OCI-LY7 (cell line): ENCODE data around the gene LRFN2. TPM values are rescaled to one million over a fixed set of nuclear protein-coding genes. Genes with fewer than 3 reads are reported as not detected.

Experiments
- BruUV-seq: library from RNA; stranded (reverse); fragments of 400-500 nt; replicated peaks from 2 replicates; lab custom pipeline; 2021; lab: Mats Ljungman, UMichigan
- CTCF ChIA-PET: fragments of 300-600 bp; sonication (Branson Sonifier 250); formaldehyde crosslinking; loops from one replicate; lab custom pipeline; 2022; ENCODE audit warnings: antibody characterized with exemption; ENCODE audit not compliant: unreplicated experiment; lab: Charles Lee
- POLR2A ChIA-PET: fragments of 300-600 bp; sonication (Branson Sonifier 250); formaldehyde crosslinking; loops from one replicate; lab custom pipeline; 2022; ENCODE audit warnings: antibody characterized with exemption; lab: Charles Lee
- DNase-seq: peaks from one replicate; pipeline ENCODE4 v3.0.0-alpha.2; 2015; ENCODE audit warnings: low spot score
- H2AFZ ChIP-seq: fragments of 200-600 bp; sonication (generic), shearing (Covaris generic); 2 replicates; pipeline ENCODE4 v1.6.1; 2014; ENCODE audit warnings: mild to moderate bottlenecking, antibody characterized with exemption, low read length, moderate library complexity
- H3K27ac ChIP-seq: fragments of 200-600 bp; sonication (generic); 2 replicates; pipeline ENCODE4 v1.5.1; 2014; ENCODE audit warnings: mixed run types, low read depth, mild to moderate bottlenecking, moderate library complexity, low read length, inconsistent platforms; ENCODE audit not compliant: poor library complexity, severe bottlenecking
- H3K36me3 ChIP-seq: fragments of 200-600 bp; sonication (generic); 2 replicates; pipeline ENCODE4 v1.6.1; 2014; ENCODE audit warnings: mild to moderate bottlenecking, antibody characterized with exemption, low read length, moderate library complexity, mixed read lengths; ENCODE audit not compliant: insufficient read depth
- H3K4me1 ChIP-seq: fragments of 200-600 bp; sonication (generic); 2 replicates; pipeline ENCODE4 v1.5.1; 2014; ENCODE audit warnings: mild to moderate bottlenecking, low read length; ENCODE audit not compliant: insufficient read depth, poor library complexity, severe bottlenecking
- H3K4me2 ChIP-seq: fragments of 200-600 bp; sonication (generic); 2 replicates; pipeline ENCODE4 v1.6.1; 2014; ENCODE audit warnings: mild to moderate bottlenecking, low read length
- H3K4me3 ChIP-seq: fragments of 200-600 bp; sonication (generic); 2 replicates; pipeline ENCODE4 v1.5.1; 2014; ENCODE audit warnings: mild to moderate bottlenecking, low read depth, low read length; ENCODE audit not compliant: poor library complexity, severe bottlenecking
- H3K79me2 ChIP-seq: fragments of 200-600 bp; sonication (generic); 2 replicates; pipeline ENCODE4 v1.6.1; 2016; ENCODE audit warnings: low read depth, mild to moderate bottlenecking, low read length, moderate library complexity, mixed read lengths; ENCODE audit not compliant: insufficient read depth
- H3K9me2 ChIP-seq: fragments of 200-600 bp; sonication (generic); 2 replicates; pipeline ENCODE4 v1.6.1; 2016; ENCODE audit warnings: mild to moderate bottlenecking, low read length, mixed read lengths; ENCODE audit not compliant: insufficient read depth
- H3K9me3 ChIP-seq: fragments of 200-600 bp; sonication (generic); 2 replicates; pipeline ENCODE4 v1.6.1; 2014; ENCODE audit warnings: mild to moderate bottlenecking, mixed run types, low read length, mixed read lengths
- H4K20me1 ChIP-seq: fragments of 200-600 bp; sonication (generic); 2 replicates; pipeline ENCODE4 v1.6.1; 2014; ENCODE audit warnings: mild to moderate bottlenecking, antibody characterized with exemption, low read length, moderate library complexity, mixed read lengths; ENCODE audit not compliant: insufficient read depth
- EZH2phosphoT487 ChIP-seq: fragments of 200-600 bp; sonication (generic); IDR thresholded peaks from 2 replicates; pipeline ENCODE4 v1.6.1; 2018; ENCODE audit warnings: low read depth, borderline replicate concordance, mild to moderate bottlenecking, mixed run types, antibody characterized with exemption, low read length, moderate library complexity, mixed read lengths
- intact Hi-C: fragments of 100-400 bp; cut with micrococcal nuclease; formaldehyde crosslinking; loops from one replicate; pipeline ENCODE4 v1.10.0; 2022; ENCODE audit not compliant: unreplicated experiment
- total RNA-seq, 2 experiments: library from RNA; depleted of rRNA in 1 of 2; stranded (reverse); fragments of >200 nt in 1 of 2; shearing (Covaris generic) in 1 of 2; gene quantifications; 2 replicates each; pipeline ENCODE4 v1.2.3, GENCODE V29; 2014 to 2022
- TF ChIP-seq, protein P1 (sequence below): fragments of 200-600 bp; sonication (generic); conservative IDR thresholded peaks from 2 replicates; pipeline ENCODE4 v1.5.1; 2014; ENCODE audit warnings: mild to moderate bottlenecking, antibody characterized with exemption, low read length, moderate library complexity, mixed read lengths

LRFN2 gene
- total RNA-seq, 2 experiments from 2014 or later = not detected

DNA sequence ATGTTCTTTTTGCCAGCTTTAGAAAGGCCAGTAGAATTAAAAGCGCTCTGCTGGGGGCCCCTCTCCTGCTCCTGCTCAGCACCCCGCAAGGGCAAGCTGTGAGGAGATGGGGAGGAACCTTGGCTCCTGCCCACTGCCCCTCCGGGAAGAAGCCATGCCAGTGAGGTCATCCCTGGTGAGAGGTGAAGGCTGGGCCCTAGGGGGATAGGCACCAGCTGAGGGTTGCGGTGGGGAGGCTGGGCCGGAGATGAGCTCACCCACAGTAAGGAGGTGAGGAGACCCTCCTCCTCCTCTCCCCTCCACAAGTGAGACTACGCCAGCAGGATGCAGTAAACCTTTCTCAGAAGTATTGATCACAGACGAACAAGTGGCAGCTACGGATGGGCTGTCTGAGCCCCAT lies 32.1 kb downstream of the LRFN2 start:
- CTCF ChIA-PET = no interaction called here
- intact Hi-C loops = loop anchor here (10.0 kb wide), 1 partner anchor 290 kb away; no protein-coding TSS in a partner anchor
- BruUV-seq = no TSS peak

DNA sequence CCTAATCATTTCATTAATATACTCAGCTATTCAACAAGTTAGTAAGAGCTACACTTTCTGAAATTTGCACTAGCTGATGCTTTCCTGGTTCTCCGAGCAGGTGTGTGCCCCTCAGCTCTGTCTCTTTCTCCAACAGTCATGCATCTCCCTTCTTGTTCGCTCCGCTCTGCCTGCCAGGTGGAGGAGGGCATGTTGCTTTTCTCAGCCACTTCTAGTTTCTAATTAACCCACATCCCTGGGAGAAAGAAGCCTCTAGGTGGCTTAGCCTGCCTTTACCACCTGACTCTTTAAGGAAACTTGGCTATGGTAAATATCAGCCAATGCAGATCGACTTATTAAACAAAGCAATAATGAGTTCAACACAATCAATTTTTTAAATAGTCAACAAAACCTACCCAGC lies 34.2 kb downstream of the LRFN2 start:
- ChIA-PET POLR2A (no interaction called here), CTCF (no interaction called here)
- H3K9me3 ChIP-seq = no peaks in the 10 kb centered on the region
- H3K9me2 ChIP-seq = no peaks in the 10 kb centered on the region
- H2AFZ ChIP-seq = no peak overlapping the region
- TF ChIP-seq, protein P1, sequence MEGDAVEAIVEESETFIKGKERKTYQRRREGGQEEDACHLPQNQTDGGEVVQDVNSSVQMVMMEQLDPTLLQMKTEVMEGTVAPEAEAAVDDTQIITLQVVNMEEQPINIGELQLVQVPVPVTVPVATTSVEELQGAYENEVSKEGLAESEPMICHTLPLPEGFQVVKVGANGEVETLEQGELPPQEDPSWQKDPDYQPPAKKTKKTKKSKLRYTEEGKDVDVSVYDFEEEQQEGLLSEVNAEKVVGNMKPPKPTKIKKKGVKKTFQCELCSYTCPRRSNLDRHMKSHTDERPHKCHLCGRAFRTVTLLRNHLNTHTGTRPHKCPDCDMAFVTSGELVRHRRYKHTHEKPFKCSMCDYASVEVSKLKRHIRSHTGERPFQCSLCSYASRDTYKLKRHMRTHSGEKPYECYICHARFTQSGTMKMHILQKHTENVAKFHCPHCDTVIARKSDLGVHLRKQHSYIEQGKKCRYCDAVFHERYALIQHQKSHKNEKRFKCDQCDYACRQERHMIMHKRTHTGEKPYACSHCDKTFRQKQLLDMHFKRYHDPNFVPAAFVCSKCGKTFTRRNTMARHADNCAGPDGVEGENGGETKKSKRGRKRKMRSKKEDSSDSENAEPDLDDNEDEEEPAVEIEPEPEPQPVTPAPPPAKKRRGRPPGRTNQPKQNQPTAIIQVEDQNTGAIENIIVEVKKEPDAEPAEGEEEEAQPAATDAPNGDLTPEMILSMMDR = no peak
- no peak for TF ChIP-seq EZH2phosphoT487
- BruUV-seq = no TSS peak
- H3K36me3 ChIP-seq = no peaks in the 10 kb centered on the region
- H3K79me2 ChIP-seq = no peaks in the 10 kb centered on the region
- no peaks in the 10 kb centered on the region for H3K4me1 ChIP-seq
- no peak for DNase-seq
- H3K4me3 ChIP-seq = no peak overlapping the region
- H3K27ac ChIP-seq = no peak overlapping the region
- no peaks in the 10 kb centered on the region for H4K20me1 ChIP-seq
- intact Hi-C loops = loop anchor here (10.0 kb wide), 1 partner anchor 292 kb away; no protein-coding TSS in a partner anchor
- H3K4me2 ChIP-seq = no peak overlapping the region

More for the DNA sequence above, 32.1 kb downstream of the LRFN2 start:
- POLR2A ChIA-PET = no interaction called here
- no peaks in the 10 kb centered on the region for H3K9me2 ChIP-seq
- no peaks in the 10 kb centered on the region for H3K4me1 ChIP-seq
- no peak for DNase-seq
- no peaks in the 10 kb centered on the region for H3K9me3 ChIP-seq
- no peak overlapping the region for H2AFZ ChIP-seq
- no peaks in the 10 kb centered on the region for H3K79me2 ChIP-seq
- no peaks in the 10 kb centered on the region for H3K36me3 ChIP-seq
- TF ChIP-seq EZH2phosphoT487 = no peak
- no peaks in the 10 kb centered on the region for H4K20me1 ChIP-seq
- H3K27ac ChIP-seq = no peak overlapping the region
- no peak overlapping the region for H3K4me2 ChIP-seq
- no peak overlapping the region for H3K4me3 ChIP-seq

DNA sequence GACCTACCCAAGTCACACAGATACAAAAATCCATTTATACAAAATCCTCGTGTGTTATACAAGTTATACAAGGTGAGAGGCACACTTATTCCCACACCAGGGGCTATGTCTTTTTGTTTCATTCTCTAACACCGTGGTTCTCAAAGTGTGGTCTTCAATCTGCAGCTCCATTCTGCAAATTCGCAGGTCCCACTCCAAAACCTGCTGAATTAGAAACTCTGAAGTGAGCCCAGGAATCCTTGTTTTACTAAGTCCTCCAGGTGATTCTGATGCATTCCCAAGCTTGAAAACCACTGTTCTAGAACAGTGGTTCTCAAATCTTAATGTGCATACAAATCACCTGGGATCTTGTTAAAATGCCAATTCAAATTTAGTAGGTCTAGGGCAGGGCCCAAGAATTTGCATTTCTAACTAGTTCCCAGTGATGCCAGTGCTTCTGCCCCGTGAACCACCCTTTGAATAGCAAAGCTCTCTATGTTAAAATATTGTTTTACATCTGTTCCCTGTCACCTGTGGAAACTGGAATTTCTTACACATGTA lies 35.1 kb downstream of the LRFN2 start:
- no peak for DNase-seq
- POLR2A ChIA-PET = no interaction called here

More for the DNA sequence above, 35.1 kb downstream of the LRFN2 start:
- Histone ChIP-seq H3K4me3 (no peak overlapping the region), H3K4me1 (no peaks in the 10 kb centered on the region), H3K9me3 (no peaks in the 10 kb centered on the region), H3K36me3 (no peaks in the 10 kb centered on the region), H4K20me1 (no peaks in the 10 kb centered on the region), H3K4me2 (no peak overlapping the region), H2AFZ (no peak overlapping the region), H3K9me2 (no peaks in the 10 kb centered on the region), H3K79me2 (no peaks in the 10 kb centered on the region), H3K27ac (no peak overlapping the region)
- intact Hi-C loops = loop anchor here (2.0 to 10.0 kb wide), 2 partner anchors 229 to 293 kb away; no protein-coding TSS in a partner anchor
- no TSS peak for BruUV-seq
- TF ChIP-seq EZH2phosphoT487 = no peak
- TF ChIP-seq, protein P1 = no peak
- CTCF ChIA-PET = no interaction called here
